CD4-positive, alpha-beta memory T cell (primary cell): Measurements from ENCODE around the gene OTUB1. TPM values are rescaled to one million over a fixed set of nuclear protein-coding genes. Genes with fewer than 3 reads are reported as not detected.

ENCODE experiments used
- CTCF ChIA-PET: fragments of 350-600 bp; sonication (Branson Sonifier 250); formaldehyde crosslinking; loops from one replicate; lab custom pipeline; 2021; ENCODE audit warnings: inconsistent platforms; ENCODE audit not compliant: partially characterized antibody; lab: Charles Lee
- POLR2A ChIA-PET: fragments of 350-600 bp; sonication (Branson Sonifier 250); formaldehyde crosslinking; loops from one replicate; lab custom pipeline; 2021; ENCODE audit not compliant: partially characterized antibody; lab: Charles Lee
- DNase-seq, 5 donors: peaks; one replicate each; pipeline versions ENCODE4 v3.0.0 to v3.0.0-alpha.2; 2020 to 2022; ENCODE audit warnings: mixed read lengths in 1 of 5
- H3K27ac ChIP-seq: one replicate; pipeline ENCODE4 v1.7.0; 2013; ENCODE audit warnings: low read depth, low read length
- H3K27me3 ChIP-seq: 2 replicates; pipeline ENCODE4 v1.7.0; 2013; ENCODE audit warnings: mild to moderate bottlenecking, low read length, moderate library complexity; ENCODE audit not compliant: insufficient read depth
- H3K36me3 ChIP-seq: 2 replicates; pipeline ENCODE4 v1.7.0; 2013; ENCODE audit warnings: mild to moderate bottlenecking, low read length, moderate library complexity; ENCODE audit not compliant: insufficient read depth
- H3K4me1 ChIP-seq: 2 replicates; pipeline ENCODE4 v1.7.0; 2013; ENCODE audit warnings: mild to moderate bottlenecking, low read length, moderate library complexity; ENCODE audit not compliant: insufficient read depth
- H3K4me3 ChIP-seq, 2 donors: one replicate each; pipeline ENCODE4 v1.7.0; 2013; ENCODE audit warnings: low read length in 2 of 2, mild to moderate bottlenecking in 1 of 2
- H3K9me3 ChIP-seq, 2 donors: one replicate each; pipeline ENCODE4 v1.7.0; 2013; ENCODE audit warnings: low read length in 2 of 2, control low read depth in 1 of 2; ENCODE audit not compliant: control insufficient read depth in 1 of 2
- H3K27ac Mint-ChIP-seq, 7 donors: one replicate each; pipeline ENCODE4 v1.8.0; 2020 to 2021; ENCODE audit warnings: mixed read lengths in 7 of 7, mild to moderate bottlenecking in 6 of 7, inconsistent platforms in 3 of 7, moderate library complexity in 3 of 7
- H3K27me3 Mint-ChIP-seq, 2 donors: one replicate each; pipeline ENCODE4 v1.8.0; 2020 to 2021; ENCODE audit warnings: mixed read lengths in 2 of 2
- H3K36me3 Mint-ChIP-seq, 2 donors: one replicate each; pipeline ENCODE4 v1.8.0; 2020 to 2021; ENCODE audit warnings: mixed read lengths in 2 of 2, inconsistent platforms in 1 of 2, mild to moderate bottlenecking in 1 of 2
- H3K4me1 Mint-ChIP-seq, 4 donors: one replicate each; pipeline ENCODE4 v1.8.0; 2020 to 2021; ENCODE audit warnings: mixed read lengths in 4 of 4, mild to moderate bottlenecking in 1 of 4
- H3K4me3 Mint-ChIP-seq, 8 donors: one replicate each; pipeline ENCODE4 v1.8.0; 2020 to 2021; ENCODE audit warnings: mixed read lengths in 8 of 8, mild to moderate bottlenecking in 7 of 8, moderate library complexity in 6 of 8, inconsistent platforms in 3 of 8
- H3K9me3 Mint-ChIP-seq, 8 donors: one replicate each; pipeline ENCODE4 v1.8.0; 2020 to 2021; ENCODE audit warnings: mixed read lengths in 8 of 8, mild to moderate bottlenecking in 5 of 8, inconsistent platforms in 3 of 8, moderate library complexity in 1 of 8
- intact Hi-C: fragments of 100-400 bp; cut with micrococcal nuclease; formaldehyde crosslinking; loops from one replicate; pipeline ENCODE4 v1.15.1; 2023
- polyA plus RNA-seq, 2 donors: library from polyadenylated mRNA; unstranded; fragments of 300-500 nt; fragmentation: Illumina TruSeq; gene quantifications; one replicate each; pipeline ENCODE4 v1.2.3, GENCODE V29; 2021
- total RNA-seq, 2 experiments: library from RNA; stranded (reverse); gene quantifications; one replicate each; pipeline ENCODE4 v1.2.3, GENCODE V29; 2021

Gene OTUB1
- total and polyA plus RNA-seq, 4 experiments from 2014 or later = 72.9 to 171 (median 102) TPM

DNA sequence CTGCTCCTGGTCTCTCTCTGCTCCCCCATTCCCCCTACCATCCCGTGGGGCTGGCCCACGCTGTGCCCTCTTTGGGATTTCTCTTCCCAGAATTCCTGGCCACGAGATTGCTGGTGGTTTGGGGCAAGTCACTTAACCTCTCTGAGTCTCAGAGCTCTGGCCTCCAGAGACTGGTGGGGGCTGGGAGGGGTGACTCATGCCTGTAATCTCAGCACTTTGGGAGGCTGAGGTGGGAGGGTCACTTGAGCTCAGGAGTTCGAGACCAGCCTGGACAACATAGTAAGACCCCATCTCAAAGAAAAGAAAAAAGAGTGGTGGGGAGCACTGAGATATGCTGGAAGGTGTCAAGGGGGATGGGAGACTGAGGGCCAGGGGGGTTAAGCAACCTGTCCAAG is 18.3 kb downstream of the OTUB1 start:
- Mint-ChIP-seq H3K4me1 (peaks cover 8 to 18% (median 14%) of the 10 kb centered on the region in 4 donors), H3K27ac (no peak overlapping the region), H3K27me3 (peaks cover 19 to 24% of the 10 kb centered on the region in 2 donors), H3K4me3 (no peak overlapping the region), H3K9me3 (peaks cover 0 to 1% (median 0%) of the 10 kb centered on the region in 8 donors), H3K36me3 (peaks cover 0 to 1% of the 10 kb centered on the region in 2 donors)
- ChIA-PET CTCF (interaction anchor here (1.3 to 1.9 kb wide), 2 partner anchors 148 to 167 kb away, joined by 3 to 6 read pairs; no protein-coding TSS in a partner anchor), POLR2A (no interaction called here)
- Histone ChIP-seq H3K4me1 (peaks cover 17% of the 10 kb centered on the region), H3K36me3 (no peaks in the 10 kb centered on the region), H3K9me3 (no peaks in the 10 kb centered on the region), H3K27ac (no peak overlapping the region), H3K4me3 (no peak overlapping the region), H3K27me3 (no peaks in the 10 kb centered on the region)
- no peak for DNase-seq
- intact Hi-C loops = loop anchor here (10.0 kb wide), 1 partner anchor 300 kb away; the partner anchor contains the start of genes CATSPERZ and ESRRA

DNA sequence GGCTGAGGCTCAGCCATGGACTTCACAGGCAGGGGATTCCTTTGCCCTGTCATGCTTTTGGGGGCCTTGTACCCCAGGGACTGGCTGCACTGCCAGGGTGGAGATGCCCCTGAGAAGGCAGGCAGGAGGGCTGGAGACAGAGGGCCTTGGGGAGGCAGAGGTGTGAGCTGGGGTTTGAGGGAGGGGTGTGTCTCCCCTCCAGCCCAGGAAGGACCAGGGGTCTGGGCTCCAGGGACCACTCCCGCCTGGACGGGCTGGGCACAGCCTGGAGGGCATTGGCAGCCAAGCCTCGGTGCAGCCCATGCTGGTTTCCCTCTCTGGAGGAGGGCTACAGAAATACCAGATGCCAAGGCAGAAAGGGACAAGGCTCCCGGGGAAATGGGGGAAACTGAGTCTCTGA is 19.5 kb downstream of the OTUB1 start:
- Histone ChIP-seq H3K27ac (no peak overlapping the region), H3K4me3 (no peak overlapping the region), H3K36me3 (no peaks in the 10 kb centered on the region), H3K9me3 (no peaks in the 10 kb centered on the region), H3K4me1 (peaks cover 11% of the 10 kb centered on the region), H3K27me3 (no peaks in the 10 kb centered on the region)
- no peak for DNase-seq
- Mint-ChIP-seq H3K4me1 (peaks cover 8 to 18% (median 14%) of the 10 kb centered on the region in 4 donors), H3K27ac (no peak overlapping the region), H3K36me3 (peaks cover 0 to 1% of the 10 kb centered on the region in 2 donors), H3K27me3 (peaks cover 20 to 24% of the 10 kb centered on the region in 2 donors), H3K4me3 (no peak overlapping the region), H3K9me3 (peaks cover 0 to 6% (median 0%) of the 10 kb centered on the region in 8 donors)
- intact Hi-C loops = loop anchor here (10.0 kb wide), 1 partner anchor 299 kb away; the partner anchor contains the start of genes CATSPERZ and ESRRA
- ChIA-PET POLR2A (no interaction called here), CTCF (interaction anchor here (1.1 to 1.9 kb wide), 2 partner anchors 146 to 168 kb away, joined by 3 to 6 read pairs; no protein-coding TSS in a partner anchor)

DNA sequence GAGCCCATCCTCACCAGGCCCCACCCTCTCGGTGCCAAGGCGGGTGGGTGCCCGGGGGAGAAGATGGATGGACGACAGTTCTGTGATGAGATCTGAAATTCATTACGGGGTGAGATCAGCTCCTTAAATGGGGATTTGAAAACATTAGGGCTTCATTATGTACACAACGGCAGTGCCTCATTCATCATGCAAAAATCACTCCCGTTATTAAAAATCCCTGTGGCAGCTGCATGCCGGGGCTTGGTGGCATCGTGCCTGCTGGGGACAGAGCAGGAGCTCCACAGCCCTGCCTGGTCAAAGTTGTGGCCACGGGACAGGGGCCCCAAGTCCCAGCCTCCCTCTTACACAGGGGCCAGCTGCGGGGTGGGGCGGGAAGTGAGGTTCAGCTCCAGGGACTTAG is 20.2 kb downstream of the OTUB1 start:
- ChIA-PET POLR2A (interaction anchor here (1.0 kb wide), 1 partner anchor 146 kb away, joined by 3 read pairs; no protein-coding TSS in a partner anchor), CTCF (interaction anchor here (0.5 to 1.1 kb wide), 2 partner anchors 146 to 297 kb away, joined by 3 to 4 read pairs; no protein-coding TSS in a partner anchor)
- intact Hi-C loops = loop anchor here (10.0 kb wide), 1 partner anchor 298 kb away; the partner anchor contains the start of genes CATSPERZ and ESRRA
- no peak overlapping the region for H3K4me3 ChIP-seq
- Mint-ChIP-seq H3K4me3 (no peak overlapping the region), H3K27me3 (peaks cover 20 to 24% of the 10 kb centered on the region in 2 donors), H3K27ac (no peak overlapping the region), H3K9me3 (peaks cover 0 to 6% (median 0%) of the 10 kb centered on the region in 8 donors), H3K36me3 (peaks cover 0 to 1% of the 10 kb centered on the region in 2 donors), H3K4me1 (peaks cover 8 to 18% (median 13%) of the 10 kb centered on the region in 4 donors)
- no peak overlapping the region for H3K27ac ChIP-seq
- DNase-seq = no peak
- no peaks in the 10 kb centered on the region for H3K36me3 ChIP-seq
- H3K27me3 ChIP-seq = no peaks in the 10 kb centered on the region
- no peaks in the 10 kb centered on the region for H3K9me3 ChIP-seq
- peaks cover 11% of the 10 kb centered on the region for H3K4me1 ChIP-seq

GRCh38 chr11:64007160-64007628 is 21.0 kb downstream of the OTUB1 start:
- Histone ChIP-seq H3K36me3 (no peaks in the 10 kb centered on the region), H3K4me3 (no peak overlapping the region), H3K27me3 (no peaks in the 10 kb centered on the region), H3K4me1 (peaks cover 11% of the 10 kb centered on the region), H3K27ac (no peak overlapping the region), H3K9me3 (no peaks in the 10 kb centered on the region)
- H3K9me3 Mint-ChIP-seq = peaks cover 0 to 6% (median 0%) of the 10 kb centered on the region in 8 donors
- peaks cover 8 to 18% (median 12%) of the 10 kb centered on the region in 4 donors for H3K4me1 Mint-ChIP-seq
- POLR2A ChIA-PET = interaction anchor here (1.0 kb wide), 1 partner anchor 146 kb away, joined by 3 read pairs; no protein-coding TSS in a partner anchor
- peaks cover 0 to 1% of the 10 kb centered on the region in 2 donors for H3K36me3 Mint-ChIP-seq
- peak overlapping the region in 7 of 8 donors; percentile 65 to 85 (median 76) for H3K4me3 Mint-ChIP-seq
- CTCF ChIA-PET = no interaction called here
- peak overlapping the region in 1 of 7 donors; percentile 72 for H3K27ac Mint-ChIP-seq
- intact Hi-C loops = loop anchor here (10.0 kb wide), 1 partner anchor 298 kb away; the partner anchor contains the start of genes CATSPERZ and ESRRA
- peaks cover 20 to 24% of the 10 kb centered on the region in 2 donors for H3K27me3 Mint-ChIP-seq
- DNase-seq = no peak

GRCh38 chr11:64007629-64008282 is 21.5 kb downstream of the OTUB1 start:
- Mint-ChIP-seq H3K4me1 (peaks cover 8 to 18% (median 12%) of the 10 kb centered on the region in 4 donors), H3K36me3 (peaks cover 0 to 1% of the 10 kb centered on the region in 2 donors), H3K4me3 (peak overlapping the region in 7 of 8 donors; percentile 19 to 85 (median 72)), H3K27ac (peak overlapping the region in 1 of 7 donors; percentile 70), H3K27me3 (peaks cover 20 to 24% of the 10 kb centered on the region in 2 donors), H3K9me3 (peaks cover 0 to 6% (median 0%) of the 10 kb centered on the region in 8 donors)
- Histone ChIP-seq H3K27ac (no peak overlapping the region), H3K9me3 (no peaks in the 10 kb centered on the region), H3K4me3 (no peak overlapping the region), H3K27me3 (no peaks in the 10 kb centered on the region), H3K4me1 (peaks cover 11% of the 10 kb centered on the region), H3K36me3 (no peaks in the 10 kb centered on the region)
- intact Hi-C loops = loop anchor here (10.0 kb wide), 1 partner anchor 297 kb away; the partner anchor contains the start of genes CATSPERZ and ESRRA
- no peak for DNase-seq
- ChIA-PET CTCF (no interaction called here), POLR2A (no interaction called here)

DNA sequence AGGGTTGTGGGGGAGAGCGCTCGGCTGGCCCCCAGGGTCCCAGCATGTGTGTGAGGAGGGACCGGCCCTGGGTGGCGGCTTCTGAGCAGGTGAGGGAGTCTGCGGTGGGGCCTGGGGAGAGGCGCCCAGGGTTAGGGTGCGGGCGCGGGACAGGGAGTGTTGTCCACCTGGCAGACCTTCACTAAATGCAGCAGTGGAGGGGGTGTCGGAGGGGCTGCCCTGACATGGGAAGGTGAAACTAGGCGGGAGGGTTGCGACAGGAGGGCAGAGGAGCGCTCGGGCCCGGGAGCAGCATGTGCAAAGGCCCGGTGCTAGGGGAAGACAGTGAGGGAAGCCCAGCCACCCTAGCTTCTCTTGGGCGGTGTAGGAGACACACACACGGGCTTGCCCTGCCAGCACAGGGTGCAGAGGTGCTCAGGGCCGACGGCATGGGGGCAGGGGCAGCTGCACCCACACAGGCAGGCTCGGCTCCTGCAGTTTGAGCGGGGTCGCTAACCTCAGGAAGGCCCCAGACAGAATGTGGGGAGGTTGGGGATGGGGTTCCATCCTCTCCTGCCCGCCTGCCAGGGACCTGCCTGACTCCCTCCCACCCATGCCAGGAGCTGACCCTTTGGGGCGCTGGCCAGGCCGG is 22.2 kb downstream of the OTUB1 start:
- H3K4me3 Mint-ChIP-seq = peak overlapping the region in 5 of 8 donors; percentile 19 to 82 (median 70)
- Histone ChIP-seq H3K36me3 (no peaks in the 10 kb centered on the region), H3K9me3 (no peaks in the 10 kb centered on the region), H3K4me3 (no peak overlapping the region), H3K4me1 (peaks cover 11% of the 10 kb centered on the region), H3K27me3 (no peaks in the 10 kb centered on the region), H3K27ac (no peak overlapping the region)
- H3K27me3 Mint-ChIP-seq = peaks cover 20 to 24% of the 10 kb centered on the region in 2 donors
- CTCF ChIA-PET = no interaction called here
- H3K4me1 Mint-ChIP-seq = peaks cover 8 to 18% (median 12%) of the 10 kb centered on the region in 4 donors
- intact Hi-C loops = loop anchor here (10.0 kb wide), 1 partner anchor 296 kb away; the partner anchor contains the start of genes CATSPERZ and ESRRA
- H3K27ac Mint-ChIP-seq = no peak overlapping the region
- peaks cover 0 to 6% (median 0%) of the 10 kb centered on the region in 8 donors for H3K9me3 Mint-ChIP-seq
- H3K36me3 Mint-ChIP-seq = no peaks in the 10 kb centered on the region
- POLR2A ChIA-PET = no interaction called here
- DNase-seq = no peak
